ENCODE results near the gene CLCN5.

The CLCN5 gene

DNA sequence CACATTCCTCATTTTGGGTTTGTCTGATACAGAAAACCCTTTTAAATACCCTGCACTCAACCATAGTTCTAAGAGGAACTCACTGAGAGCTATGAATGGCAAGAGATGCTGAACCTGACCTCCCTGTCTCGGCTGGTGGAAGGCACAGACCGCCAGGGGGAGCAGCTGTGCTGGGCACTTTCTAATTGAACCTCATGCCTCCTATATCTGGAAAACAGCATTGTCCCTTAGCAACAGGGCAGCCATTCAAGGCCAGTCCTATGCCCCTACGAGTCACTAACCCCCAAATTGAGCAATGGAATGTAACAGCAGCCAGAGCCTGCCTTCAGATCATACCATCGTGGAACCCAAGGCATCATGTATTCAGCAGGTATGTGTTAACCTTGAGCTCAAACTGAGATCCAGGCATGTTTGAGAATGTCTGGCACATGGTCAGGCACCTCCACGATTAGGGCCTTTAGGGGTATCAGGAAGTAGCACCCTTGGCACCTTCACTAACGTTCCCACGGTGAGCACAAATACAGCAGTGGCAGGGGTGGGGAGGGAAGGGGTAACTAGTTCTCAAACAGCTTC is 38.0 kb upstream of the CLCN5 start:
- peak; percentile 24; the same call in 1 of the 2 replicates for TF ChIP-seq RAD21 (IDR thresholded peaks at IDR 0.05; ENCODE audit: low read depth)
- TF ChIP-seq TEAD4 (IDR thresholded peaks at IDR 0.05): no peak

- TF ChIP-seq CEBPB (IDR thresholded peaks at IDR 0.05) (peak; percentile 60), NFIC (IDR thresholded peaks at IDR 0.05) (no peak)
These were observed 29.9 kb upstream of the CLCN5 start for GRCh38 chrX:49892542-49892941.

DNA sequence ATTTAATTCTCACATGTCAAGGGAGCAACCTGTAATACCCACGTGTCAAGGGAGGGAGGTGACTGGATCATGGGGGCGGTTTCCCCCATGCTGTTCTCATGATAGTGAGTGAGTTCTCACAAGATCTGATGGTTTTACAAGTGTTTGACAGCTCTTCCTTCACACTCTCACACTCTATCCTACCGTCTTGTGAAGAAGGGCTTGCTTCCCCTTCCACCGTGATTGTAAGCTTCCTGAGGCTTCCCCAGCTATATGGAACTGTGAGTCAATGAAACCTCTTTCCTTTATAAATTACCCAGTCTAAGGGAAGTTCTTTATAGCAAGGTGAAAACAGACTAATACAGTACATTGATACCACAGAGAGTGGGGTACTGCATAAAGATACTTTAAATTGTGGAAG is 25.4 kb upstream of the CLCN5 start:
- TF ChIP-seq RAD21 (IDR thresholded peaks at IDR 0.05; ENCODE audit: low read depth) (no peak), EP300 (IDR thresholded peaks at IDR 0.05; ENCODE audit: borderline replicate concordance) (no peak), ZBTB7A (IDR thresholded peaks at IDR 0.05; ENCODE audit: low read depth) (no peak), REST (IDR thresholded peaks at IDR 0.05; ENCODE audit: low read depth) (no peak), TEAD4 (IDR thresholded peaks at IDR 0.05) (no peak), EGR1 (IDR thresholded peaks at IDR 0.05) (no peak), CREB1 (IDR thresholded peaks at IDR 0.05; ENCODE audit: low read depth) (no peak), TCF12 (IDR thresholded peaks at IDR 0.05; ENCODE audit: low read depth) (no peak), TAF1 (IDR thresholded peaks at IDR 0.05; ENCODE audit: low read depth) (no peak), NFIC (IDR thresholded peaks at IDR 0.05) (no peak)
- TF ChIP-seq, protein P1, sequence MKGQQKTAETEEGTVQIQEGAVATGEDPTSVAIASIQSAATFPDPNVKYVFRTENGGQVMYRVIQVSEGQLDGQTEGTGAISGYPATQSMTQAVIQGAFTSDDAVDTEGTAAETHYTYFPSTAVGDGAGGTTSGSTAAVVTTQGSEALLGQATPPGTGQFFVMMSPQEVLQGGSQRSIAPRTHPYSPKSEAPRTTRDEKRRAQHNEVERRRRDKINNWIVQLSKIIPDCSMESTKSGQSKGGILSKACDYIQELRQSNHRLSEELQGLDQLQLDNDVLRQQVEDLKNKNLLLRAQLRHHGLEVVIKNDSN (IDR thresholded peaks at IDR 0.05): no peak
- TF ChIP-seq, protein P2, sequence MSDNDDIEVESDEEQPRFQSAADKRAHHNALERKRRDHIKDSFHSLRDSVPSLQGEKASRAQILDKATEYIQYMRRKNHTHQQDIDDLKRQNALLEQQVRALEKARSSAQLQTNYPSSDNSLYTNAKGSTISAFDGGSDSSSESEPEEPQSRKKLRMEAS (IDR thresholded peaks at IDR 0.05): no peak

DNA sequence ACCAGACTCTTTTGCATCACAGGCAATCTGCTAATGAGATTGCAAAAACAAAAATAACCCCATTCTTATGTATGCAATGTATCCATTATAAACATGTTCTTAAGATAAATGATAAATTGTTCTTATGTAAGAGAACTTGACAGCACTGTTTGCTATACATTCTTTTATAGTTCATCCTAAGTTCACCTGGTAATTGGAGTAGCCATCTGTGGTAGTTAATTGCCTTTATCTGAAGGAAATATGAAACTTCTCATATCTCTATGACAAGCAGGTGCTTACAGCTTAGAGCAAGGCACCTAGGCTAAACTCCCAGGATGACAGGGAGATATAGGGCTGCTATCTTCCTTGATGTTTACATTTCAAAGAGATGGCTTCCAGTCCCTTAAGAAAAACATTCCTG is 21.3 kb upstream of the CLCN5 start:
- TF ChIP-seq, protein P2 (IDR thresholded peaks at IDR 0.05): no peak
- TF ChIP-seq TEAD4 (IDR thresholded peaks at IDR 0.05): no peak
- TF ChIP-seq EGR1 (IDR thresholded peaks at IDR 0.05): no peak

GRCh38 chrX:49910344-49910743 is 12.1 kb upstream of the CLCN5 start:
- TF ChIP-seq EGR1 (IDR thresholded peaks at IDR 0.05): no peak
- TF ChIP-seq ZBTB7A (IDR thresholded peaks at IDR 0.05; ENCODE audit: low read depth): no peak
- no peak for TF ChIP-seq CREB1 (IDR thresholded peaks at IDR 0.05; ENCODE audit: low read depth)
- no peak for TF ChIP-seq FOXM1 (IDR thresholded peaks at IDR 0.05; ENCODE audit: borderline replicate concordance, low read depth)
- no peak for TF ChIP-seq EP300 (IDR thresholded peaks at IDR 0.05; ENCODE audit: borderline replicate concordance)
- TF ChIP-seq CEBPB (IDR thresholded peaks at IDR 0.05): no peak
- TF ChIP-seq, protein P2 (IDR thresholded peaks at IDR 0.05): no peak
- no peak for TF ChIP-seq TEAD4 (IDR thresholded peaks at IDR 0.05)
- TF ChIP-seq NFIC (IDR thresholded peaks at IDR 0.05): no peak
- TF ChIP-seq REST (IDR thresholded peaks at IDR 0.05; ENCODE audit: low read depth): no peak
- no peak for TF ChIP-seq TCF12 (IDR thresholded peaks at IDR 0.05; ENCODE audit: low read depth)
- no peak for TF ChIP-seq TAF1 (IDR thresholded peaks at IDR 0.05; ENCODE audit: low read depth)
- TF ChIP-seq RAD21 (IDR thresholded peaks at IDR 0.05; ENCODE audit: low read depth): no peak
- TF ChIP-seq, protein P1 (IDR thresholded peaks at IDR 0.05): no peak
- no peak for TF ChIP-seq YY1 (IDR thresholded peaks at IDR 0.05; ENCODE audit: low read depth)

DNA sequence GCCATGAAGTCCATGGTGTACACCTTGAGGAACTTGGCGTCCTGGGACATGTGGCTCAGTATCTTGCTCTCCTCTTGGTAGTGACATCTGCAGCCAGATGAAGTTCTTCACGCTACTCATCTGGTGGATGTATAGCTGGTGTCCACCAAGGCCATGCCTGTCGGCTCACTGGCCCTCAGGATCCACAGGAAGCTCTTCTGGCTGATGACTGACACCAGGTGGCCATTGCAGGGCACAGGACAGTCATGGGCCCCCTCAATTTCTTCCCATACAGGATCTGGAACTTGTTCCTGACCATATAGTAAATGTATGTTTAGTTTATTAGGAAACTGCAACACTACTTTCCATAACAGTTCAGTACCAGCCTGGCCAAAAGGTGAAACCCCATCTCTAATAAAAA is 10.3 kb upstream of the CLCN5 start:
- TF ChIP-seq TEAD4 (IDR thresholded peaks at IDR 0.05) (no peak), RAD21 (IDR thresholded peaks at IDR 0.05; ENCODE audit: low read depth) (no peak), EGR1 (IDR thresholded peaks at IDR 0.05) (no peak), YY1 (IDR thresholded peaks at IDR 0.05; ENCODE audit: low read depth) (no peak), NFIC (IDR thresholded peaks at IDR 0.05) (no peak), CREB1 (IDR thresholded peaks at IDR 0.05; ENCODE audit: low read depth) (no peak), FOXM1 (IDR thresholded peaks at IDR 0.05; ENCODE audit: borderline replicate concordance, low read depth) (no peak), TAF1 (IDR thresholded peaks at IDR 0.05; ENCODE audit: low read depth) (no peak), EP300 (IDR thresholded peaks at IDR 0.05; ENCODE audit: borderline replicate concordance) (no peak), REST (IDR thresholded peaks at IDR 0.05; ENCODE audit: low read depth) (no peak), CEBPB (IDR thresholded peaks at IDR 0.05) (no peak)
- TF ChIP-seq, protein P1 (IDR thresholded peaks at IDR 0.05): no peak
- TF ChIP-seq, protein P2 (IDR thresholded peaks at IDR 0.05): no peak
